Measurements from ENCODE around the gene OLA1.
"Not testable (repeated sequence)": the region's sequence is repeated elsewhere in the genome, so short reads cannot be mapped to it uniquely, and the experiment has no call there.

Gene OLA1

DNA sequence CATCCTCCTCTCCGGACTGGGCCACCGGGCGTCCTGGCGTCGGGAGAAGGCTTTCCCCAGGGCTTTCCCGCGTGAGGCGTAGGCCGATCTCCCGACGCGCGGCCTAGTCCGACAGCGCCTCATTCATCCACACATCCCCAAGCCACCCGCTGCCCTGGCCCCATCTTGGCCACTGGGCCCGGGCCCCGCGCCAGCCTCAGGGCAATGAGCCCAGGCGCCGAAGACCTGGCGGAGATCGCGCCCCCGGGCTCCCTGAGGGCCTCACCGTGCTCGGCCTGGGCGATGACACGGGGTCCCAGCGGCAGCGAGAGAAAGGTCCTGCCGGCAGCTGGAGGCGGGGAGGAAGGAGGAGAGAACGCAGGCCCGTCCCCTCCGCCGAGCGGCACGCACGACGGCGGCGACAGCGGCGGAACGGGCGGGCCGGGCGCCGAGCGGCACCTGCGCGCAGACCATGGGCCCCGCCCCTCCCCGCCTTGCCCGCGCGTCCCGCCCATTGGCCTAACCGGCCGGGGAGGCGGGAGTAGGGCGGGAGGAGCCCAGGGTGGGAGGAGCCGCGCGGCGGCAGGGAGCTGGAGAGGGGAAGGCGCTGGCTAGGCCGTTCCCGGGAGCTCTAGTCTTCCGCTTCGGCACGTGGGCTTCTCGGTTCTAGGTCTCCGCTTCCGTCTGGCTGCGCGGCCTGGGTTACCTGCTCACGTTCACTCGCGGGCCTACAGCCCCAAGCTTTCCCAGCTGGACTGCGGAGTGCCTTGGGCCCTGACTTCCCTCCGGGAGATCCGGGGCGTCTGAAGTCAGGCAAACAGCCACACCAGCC is at the start of gene OLA1:
TSS of gene OLA1 (minus strand) at position 346 of the 811 bp plus-strand sequence. CDS start 1,717 bp downstream, outside the sequence.
- DNase-seq: peak; percentile 98

DNA sequence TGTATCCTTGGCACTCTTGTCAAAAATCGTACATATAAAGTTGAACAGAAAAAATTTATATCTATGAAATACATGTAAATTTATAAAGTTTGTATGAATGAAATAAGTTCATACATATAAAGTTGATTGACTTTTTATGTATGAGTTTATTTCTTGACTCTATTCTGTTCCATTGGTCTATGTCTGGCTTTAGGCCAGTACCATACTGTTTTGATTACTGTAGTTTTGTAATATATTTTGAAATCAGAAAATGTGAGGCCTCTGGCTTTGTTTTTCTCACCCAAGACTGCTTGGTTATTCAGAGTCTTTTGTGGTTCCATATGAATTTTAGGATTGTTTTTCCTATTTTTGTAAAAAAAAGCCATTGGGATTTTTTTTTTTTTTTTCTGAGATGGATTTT is 44.6 kb upstream of the OLA1 start:
- no peak for DNase-seq

DNA sequence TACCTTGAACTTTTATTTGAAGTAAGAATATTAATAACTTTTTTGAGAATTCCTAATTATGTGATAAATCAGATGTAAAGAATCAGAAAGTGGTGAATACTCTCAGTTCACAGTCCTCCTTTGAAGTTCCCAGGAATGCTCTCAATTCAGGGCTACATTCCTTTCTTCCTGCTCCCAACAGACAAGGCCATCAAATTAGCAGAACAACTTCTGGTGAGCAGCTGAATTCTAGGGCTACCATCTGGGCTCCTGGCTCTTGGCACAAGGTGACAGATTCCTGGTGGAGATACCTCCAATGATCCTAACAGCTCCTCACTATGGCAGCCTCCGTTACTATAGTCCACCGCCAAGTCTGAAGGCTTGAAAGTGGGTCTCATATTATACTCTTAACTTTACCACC is 37.8 kb upstream of the OLA1 start:
- no peak for DNase-seq

DNA sequence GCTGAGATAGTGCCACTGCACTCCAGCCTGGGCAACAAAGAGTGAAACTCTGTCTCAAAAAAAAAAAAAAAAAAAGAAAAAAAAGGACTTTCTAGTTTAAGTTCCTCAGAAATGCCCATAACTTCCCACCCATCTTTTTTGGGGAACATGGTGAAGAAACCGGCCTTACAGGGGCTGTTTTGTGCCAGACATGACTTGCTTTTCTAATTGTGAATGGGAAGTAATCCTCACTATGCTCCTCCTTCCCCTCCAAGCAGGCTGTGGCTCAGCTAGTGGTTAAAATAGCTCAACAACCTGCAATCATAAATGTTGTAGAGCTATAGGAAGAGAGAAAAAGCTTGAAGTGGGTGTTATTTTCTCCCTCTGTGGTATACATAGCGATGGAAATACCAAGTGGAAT is 34.1 kb upstream of the OLA1 start:
- no peak for DNase-seq

DNA sequence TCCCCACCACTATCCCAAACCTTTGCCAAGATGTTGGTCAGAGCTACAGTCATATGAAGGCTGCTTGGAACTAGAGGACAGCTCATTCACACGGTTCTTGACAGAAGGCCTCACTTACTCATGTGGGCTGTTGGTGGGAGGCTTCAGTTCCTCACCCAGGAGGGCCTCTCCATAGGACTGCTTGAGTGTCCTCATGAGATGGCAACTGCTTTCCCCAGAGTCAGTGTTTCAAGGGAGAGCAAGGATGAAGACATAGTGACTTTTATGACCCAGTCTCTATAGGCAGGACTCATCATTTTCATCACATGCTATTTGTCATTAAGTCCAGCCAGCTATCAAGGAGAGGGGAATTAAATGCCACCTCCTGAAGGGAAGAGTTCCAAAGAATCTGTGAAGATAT is 33.4 kb upstream of the OLA1 start:
- no peak for DNase-seq

DNA sequence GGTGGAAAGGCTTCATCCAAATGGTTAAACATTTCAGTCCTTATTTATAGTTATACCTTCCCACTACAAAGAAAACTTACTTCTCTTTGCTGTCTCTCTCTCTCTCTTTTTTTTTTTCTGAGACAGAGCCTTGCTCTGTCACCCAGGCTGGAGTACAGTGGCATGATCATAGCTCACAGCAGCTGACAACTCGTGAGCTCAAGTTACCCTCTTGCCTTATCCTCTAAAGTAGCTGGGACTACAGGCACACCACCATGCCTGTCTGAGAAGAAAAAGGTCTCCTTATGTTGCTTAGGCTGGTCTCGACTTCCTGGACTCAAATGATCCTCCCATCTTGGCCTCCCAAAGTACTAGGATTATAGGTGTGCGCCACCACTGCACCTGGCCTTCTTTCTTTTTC is 32.3 kb upstream of the OLA1 start:
- DNase-seq: no peak

DNA sequence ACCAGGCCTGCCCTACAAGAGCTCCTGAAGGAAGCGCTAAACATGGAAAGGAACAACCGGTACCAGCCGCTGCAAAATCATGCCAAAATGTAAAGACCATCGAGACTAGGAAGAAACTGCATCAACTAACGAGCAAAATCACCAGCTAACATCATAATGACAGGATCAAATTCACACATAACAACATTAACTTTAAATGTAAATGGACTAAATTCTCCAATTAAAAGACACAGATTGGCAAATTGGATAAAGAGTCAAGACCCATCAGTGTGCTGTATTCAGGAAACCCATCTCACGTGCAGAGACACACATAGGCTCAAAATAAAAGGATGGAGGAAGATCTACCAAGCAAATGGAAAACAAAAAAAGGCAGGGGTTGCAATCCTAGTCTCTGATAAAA is 21.9 kb upstream of the OLA1 start:
- not testable (repeated sequence) for DNase-seq

DNA sequence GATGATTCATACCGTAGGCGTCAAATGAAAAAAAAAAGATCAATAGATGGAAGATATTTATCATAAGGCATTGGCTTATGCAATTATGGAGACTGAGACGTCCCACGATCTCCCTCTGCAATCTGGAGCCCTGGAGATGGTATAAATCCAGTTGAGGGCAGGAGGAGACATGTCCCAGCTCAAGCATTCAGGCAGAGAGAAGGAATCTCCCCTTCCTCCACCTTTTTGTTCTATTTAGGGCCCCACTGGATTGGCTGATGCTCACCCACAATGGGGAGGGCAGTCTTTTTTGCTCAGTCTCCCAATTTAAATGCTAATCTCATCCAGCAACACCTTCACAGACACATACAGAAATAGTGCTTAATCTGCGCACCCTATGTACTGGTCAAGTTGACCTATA is 18.0 kb upstream of the OLA1 start:
- DNase-seq: no peak

DNA sequence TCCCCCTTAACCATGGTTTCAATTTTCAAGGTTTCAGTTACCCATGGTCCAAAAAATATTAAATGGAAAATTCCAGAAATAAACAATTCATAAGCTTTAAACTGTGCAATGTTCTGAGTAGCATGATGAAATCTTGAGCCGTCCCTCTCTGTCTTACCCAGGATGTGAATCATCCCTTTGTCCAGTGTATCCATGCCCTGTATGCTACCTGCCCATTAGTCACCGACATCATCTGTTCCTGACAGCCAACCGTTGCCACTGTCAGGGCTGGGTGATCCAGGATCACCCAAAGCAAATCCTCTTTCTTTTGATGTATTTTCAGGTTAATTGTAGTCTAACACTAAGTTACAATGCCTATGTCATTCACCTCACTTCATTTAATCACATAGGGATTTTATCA is 15.7 kb upstream of the OLA1 start:
- no peak for DNase-seq

DNA sequence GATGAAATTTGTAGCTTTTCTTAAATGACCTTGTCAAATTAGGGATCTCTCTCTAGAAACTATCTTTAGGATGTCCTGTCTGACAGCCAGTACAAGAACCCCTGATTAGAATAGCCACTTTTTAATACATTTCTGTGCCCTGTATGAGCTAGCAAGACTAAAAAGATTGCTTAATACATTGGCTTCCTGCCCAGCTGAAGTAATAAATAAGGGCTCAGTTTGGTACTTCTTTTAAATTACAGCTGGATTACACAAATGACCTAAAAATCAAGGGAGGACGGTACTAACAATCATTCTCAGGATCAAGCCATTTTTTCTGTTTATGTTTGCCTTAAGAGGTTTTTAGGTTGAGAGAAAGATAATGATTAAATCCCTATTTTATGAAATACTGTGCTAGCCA is 11.6 kb upstream of the OLA1 start:
- no peak for DNase-seq

DNA sequence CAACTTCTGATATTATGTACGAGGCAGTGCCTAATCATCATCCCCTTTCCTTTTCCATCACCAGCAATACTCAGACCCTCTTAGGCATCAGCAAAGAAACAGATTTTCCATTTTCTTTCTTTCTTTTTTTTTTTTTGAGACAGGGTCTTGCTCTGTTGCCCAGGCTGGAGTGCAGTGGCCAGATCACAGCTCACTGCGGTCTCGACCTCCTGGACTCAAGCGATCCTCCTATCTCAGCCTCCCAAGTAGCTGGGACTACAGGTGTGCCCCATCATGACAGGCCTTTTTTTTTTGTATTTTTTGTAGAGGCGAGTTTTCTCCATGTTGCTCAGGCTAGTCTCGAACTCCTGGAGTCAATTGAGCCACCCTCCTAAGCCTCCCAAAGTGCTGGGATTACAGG is 5.9 kb upstream of the OLA1 start:
- no peak for DNase-seq

DNA sequence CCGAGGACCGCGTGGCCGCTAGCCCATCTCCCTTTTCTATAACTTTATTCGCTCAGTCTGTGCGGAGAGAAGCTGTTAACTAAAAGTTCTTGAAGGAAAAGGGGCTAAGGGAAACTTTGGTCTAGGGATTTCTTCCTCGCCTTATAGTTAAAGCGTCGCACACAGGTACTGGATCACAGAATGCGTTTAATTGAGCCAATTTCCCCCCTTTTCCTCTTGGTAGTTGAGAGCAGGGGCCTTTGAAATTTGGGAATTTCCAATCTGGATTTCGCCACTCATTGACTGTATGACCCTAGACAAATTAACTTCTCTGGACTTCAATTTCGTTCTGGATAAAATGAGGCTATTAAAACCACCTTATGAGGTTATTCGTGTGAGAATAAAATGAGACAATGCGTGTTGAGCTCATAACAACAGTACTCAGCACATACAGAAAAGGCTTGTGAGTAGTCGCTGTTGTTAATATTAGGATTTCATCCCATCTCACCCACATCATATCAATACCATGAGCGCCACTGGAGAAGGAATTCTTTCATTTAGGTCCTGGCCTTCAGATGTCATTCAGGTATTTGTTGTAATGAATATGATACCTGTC is 763 bp upstream of the OLA1 start:
- DNase-seq: no peak

DNA sequence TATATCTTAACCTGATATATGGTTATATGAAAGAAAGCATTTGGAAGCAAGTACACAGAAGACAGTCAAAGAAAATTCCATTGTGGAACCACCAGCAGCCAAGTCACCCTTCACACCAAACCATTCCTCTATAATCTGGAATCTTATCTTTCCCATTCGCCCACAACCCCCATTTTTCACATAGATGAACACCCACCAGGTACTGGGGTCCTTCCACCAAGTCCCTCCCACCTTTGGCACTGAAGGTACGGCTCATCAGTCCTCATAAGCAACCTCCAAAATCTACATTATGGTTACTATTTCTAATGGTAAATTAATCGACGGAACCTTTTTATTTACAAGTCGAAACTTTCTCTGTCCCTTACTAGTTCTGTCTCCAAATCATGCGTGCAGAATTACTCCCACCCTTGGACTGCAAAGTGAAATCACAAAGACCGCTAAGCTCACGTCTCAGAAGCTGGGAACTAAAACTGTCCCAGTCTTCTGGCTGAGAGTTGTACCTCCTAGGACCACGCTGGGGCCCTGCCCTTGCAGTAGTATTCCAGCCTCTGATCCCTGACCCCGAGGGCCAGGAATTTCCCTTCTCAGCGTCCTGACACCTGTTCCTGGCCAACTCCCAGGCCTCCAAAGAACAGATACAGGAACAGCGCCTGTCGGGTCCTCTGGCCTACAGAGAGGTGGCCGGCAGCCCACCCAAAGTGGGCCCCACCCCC is 702 bp downstream of the OLA1 start:
- DNase-seq: no peak

DNA sequence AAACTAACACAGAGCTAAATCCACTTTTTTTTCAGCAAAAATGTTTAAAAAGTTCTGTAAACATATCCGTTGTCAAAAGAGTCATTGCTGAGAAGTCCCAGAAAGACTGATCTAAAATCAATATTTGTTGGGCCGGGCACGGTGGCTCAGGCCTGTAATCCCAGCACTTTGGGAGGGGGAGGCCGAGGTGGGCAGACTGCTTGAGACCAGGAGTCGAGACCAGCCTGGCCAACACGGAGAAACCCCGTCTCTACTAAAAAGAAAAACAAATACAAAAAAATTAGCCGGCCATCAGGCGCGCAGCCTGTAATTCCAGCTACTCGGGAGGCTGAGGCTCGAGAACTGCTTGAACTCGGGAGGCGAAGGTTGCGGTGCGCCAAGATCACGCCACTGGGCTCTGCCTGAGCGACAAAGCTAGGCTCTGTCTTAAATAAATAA is 1.4 kb downstream of the OLA1 start:
- DNase-seq: no peak

DNA sequence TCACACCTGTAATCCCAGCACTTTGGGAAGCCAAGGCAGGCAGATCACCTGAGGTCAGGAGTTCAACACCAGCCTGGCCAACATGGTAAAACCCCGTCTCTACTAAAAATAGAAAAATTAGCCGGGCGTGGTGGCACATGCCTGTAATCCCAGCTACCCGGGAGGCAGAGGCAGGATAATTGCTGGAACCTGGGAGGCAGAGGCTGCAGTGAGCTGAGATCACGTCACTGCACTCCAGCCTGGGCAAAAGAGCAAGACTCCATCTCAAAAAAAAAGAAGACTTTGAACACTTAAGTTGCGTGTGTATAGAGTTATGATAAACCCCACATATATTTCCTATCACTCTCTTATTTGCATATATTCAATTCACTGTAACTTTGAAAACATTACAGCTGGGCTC is 2.7 kb downstream of the OLA1 start:
- DNase-seq: not testable (repeated sequence)

DNA sequence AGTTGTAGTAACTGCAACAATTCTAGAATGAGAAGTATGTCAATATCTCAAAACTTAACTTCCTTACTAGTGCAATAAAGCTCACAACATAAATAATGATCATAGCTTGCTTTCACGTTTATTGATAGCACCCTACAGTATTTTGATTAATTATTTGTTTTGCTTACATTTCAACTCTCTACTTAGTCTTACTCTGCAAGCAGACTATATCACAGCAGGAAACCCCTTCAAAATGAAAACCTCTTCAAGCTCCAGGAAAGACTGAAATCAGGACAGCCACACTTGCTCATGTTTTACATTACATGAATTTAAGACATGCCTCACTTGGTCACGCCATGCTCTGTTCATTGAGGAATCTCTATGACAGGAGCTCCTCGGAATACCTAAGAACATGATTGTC is 3.3 kb downstream of the OLA1 start:
- DNase-seq: no peak

DNA sequence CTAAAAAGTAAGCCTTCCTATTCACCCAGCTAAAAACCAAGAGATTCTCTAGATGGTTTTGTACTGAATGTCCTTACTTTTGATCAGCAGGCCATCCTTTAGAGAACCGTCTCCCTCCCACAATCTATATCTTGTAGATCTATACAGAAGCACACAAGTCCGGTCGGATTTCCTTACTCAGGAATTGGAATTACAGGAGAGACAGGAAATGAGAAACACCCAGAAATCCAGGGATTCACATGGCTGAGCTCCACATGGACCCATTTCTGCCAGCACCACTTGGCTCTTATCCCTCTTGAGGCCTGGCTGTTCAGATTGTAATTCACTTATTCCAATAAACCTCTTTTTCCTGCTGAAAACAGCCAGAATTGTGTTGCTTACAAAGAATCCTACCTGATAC is 4.5 kb downstream of the OLA1 start:
- DNase-seq: no peak

DNA sequence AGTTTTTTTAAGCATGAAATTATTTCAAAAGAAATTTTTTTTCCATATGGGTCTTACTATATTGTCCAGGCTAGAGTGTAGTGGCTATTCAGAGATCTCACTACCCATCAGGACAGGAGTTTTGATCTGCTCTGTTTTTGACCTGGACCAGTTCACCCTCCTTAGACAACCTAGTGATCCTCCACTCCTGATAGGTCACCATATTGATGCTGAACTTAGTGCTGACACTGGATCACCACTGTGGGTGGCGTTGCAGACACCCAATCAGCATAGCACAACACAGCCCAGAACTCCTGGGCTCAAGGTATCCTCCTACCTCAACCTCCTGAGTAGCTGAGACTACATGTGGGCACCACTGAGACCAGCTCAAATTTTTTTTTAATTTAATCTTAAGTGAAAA is 8.2 kb downstream of the OLA1 start:
- DNase-seq: no peak

DNA sequence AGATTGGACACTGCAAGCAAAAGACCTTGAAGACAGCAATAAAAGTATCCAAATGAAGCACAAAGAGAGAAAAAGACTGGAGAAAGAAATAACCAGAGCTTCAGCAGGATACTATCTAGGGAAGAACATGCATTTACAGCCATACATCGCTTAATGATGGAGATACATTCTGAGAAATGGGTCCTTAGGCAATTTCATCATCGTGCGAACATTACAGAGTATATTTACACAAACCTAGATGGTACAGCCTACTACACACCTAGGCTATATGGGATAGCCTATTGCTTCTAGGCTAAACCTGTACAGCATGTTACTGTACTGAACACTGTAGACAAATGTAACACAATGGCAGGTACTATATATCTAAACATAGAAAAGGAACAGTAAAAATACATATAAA is 11.9 kb downstream of the OLA1 start:
- no peak for DNase-seq

DNA sequence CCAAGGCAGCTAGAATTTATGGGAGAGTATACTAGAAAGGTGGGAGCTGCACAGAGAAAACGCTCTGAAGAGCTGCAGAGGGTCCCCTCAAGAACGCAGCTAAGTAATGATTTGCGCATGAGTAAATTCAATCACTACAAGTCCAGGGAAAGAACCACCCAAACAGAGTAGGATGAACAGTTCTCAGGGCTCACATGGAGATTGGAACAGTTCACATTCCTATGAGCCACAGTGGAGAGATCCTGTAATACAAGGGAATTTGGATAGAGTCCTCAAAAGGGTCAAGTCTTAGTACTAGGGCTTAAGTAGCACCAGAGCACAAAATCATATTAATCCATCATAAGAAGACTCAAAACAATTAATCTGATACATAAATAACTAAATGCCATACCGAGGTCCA is 12.7 kb downstream of the OLA1 start:
- DNase-seq: no peak

DNA sequence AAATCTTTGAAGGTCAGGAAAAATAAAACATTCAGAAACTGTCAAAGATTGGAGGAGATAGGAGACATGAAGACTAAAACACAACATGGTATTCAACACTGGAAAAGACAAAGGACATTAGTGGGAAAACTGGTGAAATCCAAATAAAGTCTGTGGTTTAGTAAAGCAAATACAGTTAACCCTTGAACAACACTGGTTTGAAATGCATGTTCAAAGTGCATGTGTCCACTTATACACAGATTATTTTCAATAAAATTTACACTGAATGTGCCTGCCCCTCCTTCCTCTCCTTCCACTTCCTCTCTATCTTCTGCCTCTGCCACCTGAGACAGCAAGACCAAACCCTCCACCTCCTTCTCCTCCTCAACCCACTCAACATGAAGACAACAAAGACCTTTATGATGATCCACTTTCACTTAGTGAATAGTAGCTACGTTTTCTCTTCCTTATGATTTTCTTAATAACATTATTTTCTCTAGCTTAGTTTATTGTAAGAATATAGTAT is 14.5 kb downstream of the OLA1 start:
- DNase-seq: no peak

DNA sequence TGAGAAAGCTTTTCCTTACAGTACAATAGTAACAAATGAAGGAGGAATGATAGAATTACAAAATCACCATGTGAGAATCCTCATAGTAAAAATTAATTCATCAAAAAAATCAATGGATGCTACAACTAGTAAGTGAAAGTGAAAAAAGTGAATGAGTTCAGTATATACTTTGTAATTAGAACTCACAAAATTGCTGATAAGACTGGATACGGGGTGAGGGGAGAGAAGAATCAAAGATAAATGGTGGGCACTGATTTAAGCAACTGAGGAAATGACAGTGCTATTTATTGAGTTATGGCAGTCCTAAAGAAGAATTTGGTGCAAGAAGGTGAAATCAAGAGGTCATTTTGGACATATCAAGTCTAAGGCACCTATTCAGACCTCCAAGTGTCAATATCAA is 20.6 kb downstream of the OLA1 start:
- no peak for DNase-seq

DNA sequence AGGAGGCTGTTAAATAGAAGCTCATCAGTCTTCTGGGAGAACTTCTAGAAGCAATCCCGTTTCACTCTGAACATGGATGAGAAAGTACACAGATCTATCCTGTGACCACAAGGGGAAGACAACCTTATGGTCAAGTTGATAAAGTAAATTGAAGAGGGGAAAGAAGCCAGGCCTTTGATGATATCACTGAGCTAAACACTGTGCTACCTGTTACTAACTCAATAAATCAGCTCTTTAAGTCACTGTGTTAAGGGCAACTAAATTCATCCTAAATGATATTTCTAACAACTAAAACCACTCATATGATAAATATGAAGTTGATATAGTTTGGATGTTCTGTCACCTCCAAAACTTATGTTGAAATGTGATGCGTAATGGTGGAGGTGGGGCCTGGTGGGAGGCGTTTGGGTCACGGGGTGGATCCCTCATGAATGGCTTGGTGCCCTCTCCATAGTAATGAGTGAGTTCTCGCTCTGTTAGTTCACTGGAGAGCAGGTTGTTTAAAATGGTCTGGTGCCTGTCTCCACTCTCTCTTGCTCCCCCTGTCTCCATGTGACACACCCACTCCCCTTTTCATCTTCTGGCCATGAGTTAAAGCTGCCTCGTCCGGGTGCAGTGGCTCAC is 23.6 kb downstream of the OLA1 start:
- no peak for DNase-seq

DNA sequence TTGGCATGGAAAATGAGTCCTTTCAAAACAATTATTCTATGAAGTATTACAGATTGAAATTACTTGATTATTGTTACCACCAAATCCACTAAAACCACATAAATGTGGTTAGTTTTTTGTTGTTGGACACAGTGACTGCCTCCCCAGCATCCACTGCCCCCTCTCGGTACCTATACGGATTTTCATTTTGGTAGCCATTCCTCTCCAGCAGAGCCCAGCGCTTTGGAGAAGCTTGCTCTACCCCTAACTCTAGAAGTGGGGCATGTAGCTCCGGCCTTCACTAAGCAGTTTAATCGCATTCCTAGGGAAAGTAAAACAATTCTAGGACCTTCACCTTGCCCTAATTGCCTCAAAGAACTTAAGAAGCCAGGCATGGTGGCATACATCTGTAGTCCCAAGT is 24.2 kb downstream of the OLA1 start:
- DNase-seq: no peak
